HG03558 (cell line): ENCODE measurements around the gene PCDHGA5.
"Not testable (repeated sequence)": the region's sequence is repeated elsewhere in the genome, so short reads cannot be mapped to it uniquely, and the experiment has no call there.

Experiments
- ATAC-seq: cut with Tn5 transposase; IDR thresholded peaks from one replicate; pipeline ENCODE4 v1.9.1; 2021; ENCODE audit warnings: moderate number of reproducible peaks; ENCODE audit not compliant: unreplicated experiment; ENCODE audit errors: extremely low read depth

The PCDHGA5 gene

GRCh38 chr5:141411575-141411974 lies 47.6 kb downstream of the PCDHGA5 start:
- ATAC-seq = no peak

GRCh38 chr5:141412854-141413539 lies 49.0 kb downstream of the PCDHGA5 start, which contains the start of gene PCDHGA10:
Gene PCDHGA10 (plus strand): TSS chr5:141412987. CDS start chr5:141413176, 189 bp downstream.
- ATAC-seq = peak; percentile 62

GRCh38 chr5:141413540-141414069 lies 49.6 kb downstream of the PCDHGA5 start:
- ATAC-seq = no peak

- not testable (repeated sequence) for ATAC-seq
Observed at GRCh38 chr5:141414548-141415274, 50.7 kb downstream of the PCDHGA5 start.

GRCh38 chr5:141415275-141415618 lies 51.3 kb downstream of the PCDHGA5 start:
- ATAC-seq = not testable (repeated sequence)
